Uterus (tissue), 4 donors: ENCODE data around the gene CHRNA4. TPM values are rescaled to one million over a fixed set of nuclear protein-coding genes. Genes with fewer than 3 reads are reported as not detected.

Experiments
- DNase-seq, 2 donors: peaks; one replicate each; pipeline ENCODE4 v3.0.0-alpha.2; 2019 to 2020
- H3K27ac ChIP-seq, 2 donors: fragments of 200-600 bp; sonication (generic); 1 replicate in 1 of 2; 2 replicates in 1 of 2; pipeline ENCODE4 v1.5.1; 2016 to 2018
- H3K27me3 ChIP-seq, 2 donors: fragments of 200-600 bp; sonication (generic); one replicate each; pipeline ENCODE4 v1.5.1; 2018 to 2019; ENCODE audit warnings: control low read depth in 1 of 2
- H3K36me3 ChIP-seq, 2 donors: fragments of 200-600 bp; sonication (generic); one replicate each; pipeline ENCODE4 v1.5.1; 2019; ENCODE audit warnings: control low read depth in 1 of 2
- H3K4me1 ChIP-seq, 2 donors: fragments of 200-600 bp; sonication (generic); one replicate each; pipeline ENCODE4 v1.5.1; 2018 to 2019; ENCODE audit warnings: control low read depth in 1 of 2
- H3K4me3 ChIP-seq, 2 donors: fragments of 200-600 bp; sonication (generic); 1 replicate in 1 of 2; 2 replicates in 1 of 2; pipeline ENCODE4 v1.5.1; 2018 to 2019; ENCODE audit warnings: mild to moderate bottlenecking in 1 of 2
- H3K9me3 ChIP-seq, 2 donors: fragments of 200-600 bp; sonication (generic); one replicate each; pipeline ENCODE4 v1.5.1; 2019; ENCODE audit warnings: control low read depth in 1 of 2
- CTCF ChIP-seq, 4 experiments: fragments of 200-600 bp in 2 of 4; fragments of 450-650 bp in 2 of 4; sonication (generic) in 2 of 4; IDR thresholded peaks; one replicate each; pipeline ENCODE4 v1.5.1; 2016 to 2019; ENCODE audit warnings: antibody characterized with exemption in 4 of 4, mild to moderate bottlenecking in 2 of 4, moderate library complexity in 1 of 4
- POLR2A ChIP-seq, 2 donors: fragments of 450-650 bp; IDR thresholded peaks; one replicate each; pipeline ENCODE4 v1.6.1; 2016; ENCODE audit warnings: antibody characterized with exemption in 2 of 2, mild to moderate bottlenecking in 1 of 2, moderate library complexity in 1 of 2
- intact Hi-C: fragments of 100-400 bp; cut with DNase I; formaldehyde crosslinking; loops from one replicate; pipeline ENCODE4 v1.15.1; 2023; ENCODE audit warnings: low total_unique reads
- total RNA-seq, 4 donors: library from RNA; depleted of rRNA in 3 of 4; stranded (reverse); fragments of >200 nt in 3 of 4; gene quantifications; one replicate each; pipeline versions ENCODE4 v1.1.0 to v1.2.4, GENCODE V29; 2014 to 2023
- donor health status: DM: yes; HTN: yes; CAD: no.

The CHRNA4 gene
- total RNA-seq, 4 donors from 2014 or later: 0.21 to 1.5 TPM; not detected in 2

- intact Hi-C loops: no loop called here
- TF ChIP-seq CTCF (IDR thresholded peaks at IDR 0.05) (no peak), POLR2A (IDR thresholded peaks at IDR 0.05) (no peak)
- DNase-seq: no peak
- Histone ChIP-seq H3K27ac (no peak overlapping the region), H3K9me3 (no peaks in the 10 kb centered on the region), H3K4me3 (no peak overlapping the region), H3K27me3 (no peaks in the 10 kb centered on the region), H3K4me1 (no peaks in the 10 kb centered on the region), H3K36me3 (no peaks in the 10 kb centered on the region)
Observed at GRCh38 chr20:63347950-63348827, 13.0 kb downstream of the CHRNA4 start.

GRCh38 chr20:63347081-63347741 lies 13.9 kb downstream of the CHRNA4 start:
- H3K4me1 ChIP-seq: no peaks in the 10 kb centered on the region
- H3K27ac ChIP-seq: no peak overlapping the region
- TF ChIP-seq CTCF (IDR thresholded peaks at IDR 0.05) (no peak), POLR2A (IDR thresholded peaks at IDR 0.05) (no peak)
- no peaks in the 10 kb centered on the region for H3K27me3 ChIP-seq
- DNase-seq: no peak
- no peak overlapping the region for H3K4me3 ChIP-seq
- intact Hi-C loops: no loop called here
- H3K36me3 ChIP-seq: no peaks in the 10 kb centered on the region
- no peaks in the 10 kb centered on the region for H3K9me3 ChIP-seq

DNA sequence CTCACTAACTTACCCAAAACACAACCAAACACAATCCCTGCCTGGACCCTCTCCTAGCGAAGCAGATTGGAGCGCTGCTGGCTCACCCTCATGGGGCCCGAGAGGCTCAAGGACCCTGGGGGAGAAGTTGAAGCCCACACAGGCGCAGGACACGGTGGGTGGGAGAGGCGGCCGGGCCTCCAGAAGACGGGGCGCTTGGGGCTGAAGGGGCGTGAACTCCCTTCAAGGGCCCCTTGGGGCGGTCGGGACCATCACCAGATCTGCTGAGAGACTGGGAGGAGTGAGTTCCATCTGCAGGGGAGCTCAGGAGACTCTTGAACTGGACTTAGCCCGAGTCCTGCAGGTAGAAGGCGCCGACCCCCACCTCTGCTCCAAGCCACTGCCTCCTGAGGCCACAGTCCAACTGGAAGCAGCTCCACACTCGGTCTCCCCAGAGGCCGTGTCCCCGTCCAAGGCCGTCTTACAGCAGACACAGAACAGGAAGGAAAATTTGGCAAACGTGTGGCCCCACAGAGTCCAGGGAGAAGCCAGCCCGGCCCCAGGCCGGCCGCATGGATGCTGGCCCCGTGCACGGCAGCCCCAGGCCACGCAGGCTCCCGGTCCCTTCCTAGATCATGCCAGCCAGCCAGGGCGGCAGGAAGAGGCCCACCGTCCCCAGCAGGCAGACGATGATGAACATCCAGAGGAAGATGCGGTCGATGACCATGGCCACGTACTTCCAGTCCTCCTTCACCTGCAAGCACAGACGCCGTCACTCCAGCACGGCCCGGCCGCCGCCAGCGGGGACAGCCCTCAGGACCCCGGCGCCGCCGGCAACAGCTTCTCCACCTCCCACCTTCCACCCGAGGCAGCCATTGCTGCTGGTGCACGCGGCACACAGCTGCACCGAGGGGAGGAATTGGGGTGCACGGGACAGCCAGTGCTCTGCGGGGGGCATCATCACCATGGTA lies 14.7 kb downstream of the CHRNA4 start:
- H3K36me3 ChIP-seq: no peaks in the 10 kb centered on the region
- H3K27ac ChIP-seq: no peak overlapping the region
- no peak overlapping the region for H3K4me3 ChIP-seq
- no peaks in the 10 kb centered on the region for H3K9me3 ChIP-seq
- no peak for DNase-seq
- H3K4me1 ChIP-seq: no peaks in the 10 kb centered on the region
- intact Hi-C loops: no loop called here
- no peaks in the 10 kb centered on the region for H3K27me3 ChIP-seq
- TF ChIP-seq POLR2A (IDR thresholded peaks at IDR 0.05) (no peak), CTCF (IDR thresholded peaks at IDR 0.05) (no peak)

GRCh38 chr20:63345328-63346100 lies 15.6 kb downstream of the CHRNA4 start:
- intact Hi-C loops: no loop called here
- Histone ChIP-seq H3K4me1 (no peaks in the 10 kb centered on the region), H3K27me3 (no peaks in the 10 kb centered on the region), H3K27ac (no peak overlapping the region), H3K9me3 (no peaks in the 10 kb centered on the region), H3K4me3 (no peak overlapping the region), H3K36me3 (no peaks in the 10 kb centered on the region)
- peak in 1 of 2 donors; percentile 31 for DNase-seq
- TF ChIP-seq POLR2A (IDR thresholded peaks at IDR 0.05) (no peak), CTCF (IDR thresholded peaks at IDR 0.05) (no peak)
